GF-D8 (cell line): Measurements from ENCODE around the gene SVIL.
"Not testable (repeated sequence)": the region's sequence is repeated elsewhere in the genome, so short reads cannot be mapped to it uniquely, and the experiment has no call there.

Experiments used
- DNase-seq: peaks from one replicate; lab custom pipeline; 2025; lab: John Stamatoyannopoulos, UW

Gene SVIL

GRCh38 chr10:29648983-29649268 lies 14.2 kb upstream of the SVIL start:
- DNase-seq: no peak

- DNase-seq: no peak
These were observed 13.6 kb upstream of the SVIL start for GRCh38 chr10:29648114-29648982.

DNA sequence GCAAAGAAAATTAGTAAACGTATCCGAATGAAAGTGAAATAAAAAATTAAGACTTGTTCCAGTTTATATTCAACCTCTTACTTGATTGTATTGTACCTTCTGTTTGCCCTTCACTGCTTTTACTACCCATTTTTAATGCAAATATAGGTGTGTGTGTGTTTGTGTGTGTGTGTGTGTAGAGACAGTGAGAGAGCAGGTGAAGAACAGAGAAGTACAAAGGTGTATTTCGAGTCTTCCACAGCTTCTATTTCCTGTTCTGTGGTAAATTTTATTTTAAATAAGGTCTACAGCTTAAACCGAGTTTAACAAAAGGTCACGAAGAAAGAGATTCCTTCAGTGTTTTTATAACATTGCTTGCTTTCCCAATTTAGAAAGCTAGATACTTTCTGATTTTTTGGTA lies 12.7 kb upstream of the SVIL start:
- no peak for DNase-seq

DNA sequence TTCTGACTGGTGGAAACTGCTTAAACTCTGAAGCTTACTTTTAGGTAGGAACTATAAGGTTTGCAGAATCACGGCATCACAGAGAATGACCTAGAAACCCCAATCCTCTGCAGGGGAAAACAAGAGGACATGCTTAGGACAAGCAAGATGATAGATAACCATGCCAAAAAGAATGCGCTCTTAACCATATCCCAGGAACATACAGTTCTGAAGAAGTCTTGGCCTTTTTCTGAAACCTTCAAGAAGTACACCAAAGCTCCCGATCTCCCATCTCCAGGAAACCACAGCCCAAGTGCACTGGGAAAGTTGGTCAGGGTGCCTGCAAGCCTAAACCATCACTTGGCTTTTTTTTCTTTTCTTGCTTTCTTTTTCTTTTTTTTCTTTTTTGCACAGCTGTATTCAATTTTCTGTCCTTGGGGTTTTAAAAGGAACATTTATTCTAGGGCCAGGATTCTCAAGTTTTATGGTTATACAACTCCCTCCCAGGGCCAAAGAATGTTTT lies 12.2 kb upstream of the SVIL start:
- DNase-seq: no peak

DNA sequence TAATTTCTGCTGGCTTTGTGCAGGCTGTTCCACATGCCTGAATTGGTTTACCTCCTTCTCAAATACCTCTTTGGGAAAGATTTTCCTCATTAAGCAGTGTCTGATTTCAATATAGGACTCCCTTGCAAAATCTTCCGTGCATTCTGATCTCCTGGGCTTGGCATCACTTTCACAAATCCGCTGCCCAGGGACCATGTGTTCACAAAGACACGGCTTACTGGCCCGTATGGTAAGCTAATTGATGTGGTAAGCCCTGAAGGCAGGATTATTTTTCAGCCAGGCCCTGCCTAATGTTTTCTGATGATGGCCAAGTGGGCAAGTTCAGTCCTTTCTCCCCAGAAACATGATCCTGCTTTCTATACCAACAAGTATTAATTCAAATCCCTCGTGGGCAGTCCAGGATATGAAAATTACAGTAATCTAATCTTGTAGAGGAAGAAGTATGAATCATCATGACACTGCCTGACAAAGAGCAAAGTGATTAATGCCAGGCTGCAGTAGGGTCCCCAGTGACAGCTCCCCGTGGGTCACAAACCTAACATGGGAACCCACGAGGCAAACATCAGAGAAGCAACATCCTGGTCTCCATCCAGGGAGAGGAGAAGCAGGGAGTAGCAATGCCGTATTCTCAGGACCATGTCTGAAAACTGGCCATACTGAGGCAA lies 11.6 kb upstream of the SVIL start:
- no peak for DNase-seq

DNA sequence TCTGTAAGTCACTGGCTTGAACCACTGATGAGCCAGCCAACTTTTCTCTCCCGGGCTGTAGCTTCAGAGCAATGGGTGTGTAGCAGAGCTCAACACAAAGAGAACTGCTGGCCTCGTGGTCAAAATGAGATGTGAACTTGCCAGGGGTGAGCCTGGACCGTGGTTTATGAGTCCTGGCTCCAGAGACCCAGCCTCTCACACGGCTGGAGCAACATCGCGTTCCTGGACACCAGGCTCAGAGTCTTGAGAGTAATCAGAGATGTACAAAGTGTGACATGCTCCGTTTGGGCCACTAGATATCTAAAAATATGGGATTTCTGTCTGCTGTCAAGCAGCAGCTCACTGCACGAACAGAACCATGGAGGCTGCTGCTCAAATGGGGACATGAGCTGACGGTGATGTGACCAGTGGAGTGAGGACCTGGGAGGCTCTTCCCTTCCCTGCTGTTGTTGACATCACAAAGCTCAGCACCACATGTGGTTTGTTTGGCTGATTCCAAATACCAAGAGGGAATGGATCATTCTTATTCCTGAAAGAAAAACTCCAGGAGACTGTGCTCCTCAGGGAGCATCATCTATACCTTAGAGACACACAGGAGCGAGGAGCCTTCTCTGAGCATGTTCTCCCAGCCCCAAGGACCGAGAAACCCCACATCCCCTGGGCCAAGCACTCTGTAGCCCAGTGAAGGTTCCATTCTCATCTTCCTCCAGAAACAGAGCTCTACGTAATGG lies 9.2 kb upstream of the SVIL start:
- no peak for DNase-seq

GRCh38 chr10:29642990-29643389 lies 8.2 kb upstream of the SVIL start:
- DNase-seq: no peak

DNA sequence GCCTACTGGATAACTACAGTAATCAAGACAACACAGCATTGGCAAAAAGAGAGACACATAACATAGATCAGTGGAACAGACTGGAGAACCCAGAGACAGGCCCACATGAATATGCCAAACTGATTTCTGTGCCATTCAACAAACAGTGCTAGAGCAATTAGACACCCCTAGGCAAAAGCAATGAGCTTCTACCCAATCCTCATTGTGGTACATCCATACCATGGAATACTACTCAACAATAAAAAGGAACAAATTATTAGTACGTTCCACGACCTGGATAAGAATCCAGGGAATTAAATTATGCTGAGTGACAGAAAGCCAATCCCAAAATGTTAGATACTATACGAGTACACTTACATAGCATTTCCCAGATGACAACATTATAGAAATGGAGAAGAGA lies 2.8 kb upstream of the SVIL start:
- DNase-seq: no peak

- no peak for DNase-seq
These were observed 1.4 kb upstream of the SVIL start for GRCh38 chr10:29636178-29636577.

DNA sequence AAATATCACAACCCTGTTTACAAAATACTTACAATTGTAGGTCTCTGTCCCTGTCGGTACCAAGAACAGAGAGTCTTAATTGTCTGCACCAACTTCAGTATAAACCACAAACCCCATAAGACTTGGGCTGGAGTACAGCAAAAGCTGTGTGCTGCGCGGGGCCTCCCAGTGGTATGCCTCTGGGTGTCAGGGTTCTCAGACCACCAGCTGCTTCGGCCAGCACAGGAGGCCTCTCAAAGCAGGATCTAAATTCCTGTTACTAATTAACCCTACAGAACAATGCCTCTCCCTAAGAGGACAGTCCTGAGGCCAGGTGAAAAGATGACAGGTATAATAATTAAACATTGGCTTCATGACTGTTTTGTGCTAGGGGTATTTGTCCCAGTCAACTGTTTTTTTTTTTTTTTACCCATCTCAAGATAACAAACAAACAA lies 957 bp upstream of the SVIL start:
- no peak for DNase-seq

DNA sequence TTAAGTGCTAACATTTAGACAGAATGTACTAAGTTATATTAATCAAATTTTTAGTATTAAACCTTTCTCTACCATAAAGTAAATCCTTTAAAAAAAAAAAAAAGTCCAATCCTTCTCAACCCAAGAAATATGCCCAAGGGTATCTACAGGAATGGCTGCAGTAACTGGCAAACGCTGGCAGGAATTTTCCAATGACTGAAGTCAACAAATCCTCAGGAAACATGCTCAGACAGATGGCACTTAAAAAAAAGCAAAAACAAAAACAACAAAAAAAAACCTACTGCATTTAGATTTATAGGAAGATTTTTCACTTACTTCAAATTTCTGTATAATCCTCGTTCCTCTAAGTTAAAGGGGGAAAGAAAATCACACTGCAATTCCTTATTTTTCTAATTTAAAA lies 666 bp downstream of the SVIL start:
- DNase-seq: no peak

- DNase-seq: no peak
These were observed 3.8 kb downstream of the SVIL start for GRCh38 chr10:29631049-29631339.

DNA sequence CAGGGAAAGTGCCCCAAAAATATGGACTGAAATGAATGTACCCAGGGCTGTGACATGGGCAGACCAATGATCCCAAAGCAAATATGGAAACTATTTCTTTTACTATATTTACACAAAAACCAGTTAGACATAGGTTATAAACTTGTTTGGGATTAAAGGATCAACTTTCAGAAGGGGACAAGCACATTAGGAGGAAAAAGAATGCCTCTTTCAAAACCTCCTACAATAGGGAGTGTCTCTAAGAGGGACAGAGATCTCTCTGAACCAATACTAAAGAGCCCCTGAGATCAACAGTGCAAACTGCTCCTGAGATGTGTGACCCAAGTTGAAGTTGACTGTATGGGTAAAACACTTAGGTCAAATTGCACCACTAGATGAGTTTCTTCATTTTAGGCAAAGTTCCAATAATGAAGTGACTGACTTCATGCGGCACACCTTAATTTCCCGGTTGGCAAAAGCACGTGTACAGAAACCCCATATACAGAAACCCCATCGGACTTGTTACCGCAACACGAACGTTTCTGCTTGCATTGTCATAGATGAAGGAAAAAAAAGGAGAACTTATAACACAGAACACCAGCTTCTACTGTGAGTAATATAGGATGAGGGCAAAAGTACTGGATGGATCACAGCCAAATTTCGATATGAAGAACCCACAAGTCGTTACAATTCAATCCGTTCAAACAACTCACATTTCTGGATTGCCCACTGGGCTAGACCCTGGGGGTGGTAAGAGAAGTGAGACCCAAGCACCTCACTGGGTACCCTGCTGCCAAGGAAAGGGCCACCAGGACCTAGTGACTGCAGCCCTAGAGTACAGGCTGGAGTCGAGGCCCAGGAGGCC lies 4.3 kb downstream of the SVIL start:
- DNase-seq: no peak

GRCh38 chr10:29628912-29629526 lies 5.8 kb downstream of the SVIL start:
- DNase-seq: no peak

- no peak for DNase-seq
These were observed 6.5 kb downstream of the SVIL start for GRCh38 chr10:29628311-29628710.

GRCh38 chr10:29627201-29628132 lies 7.3 kb downstream of the SVIL start:
- DNase-seq: no peak

DNA sequence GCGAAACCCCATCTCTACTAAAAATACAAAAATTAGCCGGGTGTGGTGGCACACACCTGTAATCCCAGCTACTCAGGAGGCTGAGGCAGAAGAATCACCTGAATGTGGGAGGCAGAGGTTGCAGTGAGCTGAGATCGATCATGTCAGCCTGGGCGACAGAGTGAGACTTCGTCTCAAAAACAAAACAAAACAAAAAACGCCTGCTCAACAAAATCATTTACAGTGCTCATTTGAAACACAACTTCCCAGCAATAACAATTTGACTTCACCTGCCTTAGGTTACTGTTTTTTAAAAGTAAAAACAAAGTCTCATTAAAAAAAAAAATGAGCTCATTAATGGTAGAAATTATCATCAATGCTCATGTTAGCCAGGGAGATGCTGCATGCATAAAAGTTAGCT lies 10.4 kb downstream of the SVIL start:
- not testable (repeated sequence) for DNase-seq

- DNase-seq: no peak
These were observed 11.0 kb downstream of the SVIL start for GRCh38 chr10:29623797-29624196.

DNA sequence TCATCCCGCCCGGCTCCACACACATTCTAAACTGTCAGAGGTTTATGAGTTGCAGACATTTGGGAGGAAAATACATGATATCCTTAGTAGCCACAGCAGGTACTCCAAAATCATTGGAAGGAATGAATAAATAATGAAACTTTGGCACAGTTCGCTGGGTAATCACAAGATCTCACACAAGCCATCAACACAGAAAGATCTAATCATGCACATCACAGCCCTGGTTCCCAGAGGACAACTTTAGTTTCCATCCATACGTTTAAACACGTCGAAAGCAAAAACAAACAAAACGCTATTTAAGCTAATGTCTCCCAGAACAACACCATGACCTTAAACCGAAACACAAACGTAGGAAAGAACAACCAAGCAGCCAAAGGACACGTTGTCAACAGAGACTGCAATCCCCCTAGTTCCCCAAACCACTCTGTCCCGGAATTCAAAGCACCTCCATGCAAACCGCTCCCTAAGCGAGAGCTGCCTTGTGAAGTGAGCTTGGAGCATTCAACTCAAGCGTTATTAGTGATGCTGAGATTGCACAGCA lies 12.3 kb downstream of the SVIL start:
- no peak for DNase-seq

GRCh38 chr10:29621161-29621560 lies 13.6 kb downstream of the SVIL start:
- DNase-seq: no peak
